K562 (cell line): ENCODE results near the gene KLRB1. TPM values are rescaled to one million over a fixed set of nuclear protein-coding genes. Genes with fewer than 3 reads are reported as not detected.
"Not testable (repeated sequence)": the region's sequence is repeated elsewhere in the genome, so short reads cannot be mapped to it uniquely, and the experiment has no call there.

Experiments
- ATAC-seq: fragments of 200-7000 bp; cut with Tn5 transposase; 3 replicates; pipeline ENCODE4 v1.9.1; 2020; ENCODE audit warnings: moderate library complexity
- BruUV-seq: library from RNA; stranded (reverse); fragments of 400-500 nt; replicated peaks from 2 replicates; lab custom pipeline; 2021; lab: Mats Ljungman, UMichigan
- CTCF ChIA-PET: fragments of 300-600 bp; formaldehyde crosslinking; extraction: SDS; loops from one replicate; lab custom pipeline; 2021; ENCODE audit warnings: low intra/inter-chr PET ratio; lab: Yijun Ruan, JAX
- POLR2A ChIA-PET: fragments of 300-600, 350-650 bp; sonication (Branson Sonifier 250); formaldehyde crosslinking; extraction: SDS; loops from one replicate; lab custom pipeline; 2021; ENCODE audit warnings: antibody characterized with exemption, inconsistent platforms; lab: Yijun Ruan, JAX
- DNase-seq, 4 experiments: peaks; one replicate each; pipeline versions ENCODE4 v3.0.0 to v3.0.0-alpha.2; 2011 to 2018; ENCODE audit warnings: low spot score in 3 of 4, mixed read lengths in 3 of 4; ENCODE audit errors: extremely low read depth in 1 of 4
- FAIRE-seq: peaks from 2 replicates; lab custom pipeline; 2011; peaks lifted over from hg19 to GRCh38; lab: Jason Lieb, UNC
- H2AFZ ChIP-seq: 2 replicates; pipeline ENCODE4 v1.6.0; 2011; ENCODE audit warnings: low read depth, low read length, control low read depth, inconsistent platforms
- H3K27ac ChIP-seq: fragments of 200-600 bp; 3 replicates; pipeline ENCODE4 v1.8.0; 2011; ENCODE audit warnings: low read depth, mild to moderate bottlenecking, control low read depth, inconsistent platforms, low read length, moderate library complexity, mixed read lengths; ENCODE audit errors: extremely low read depth
- H3K27me3 ChIP-seq, 2 experiments: fragments of 300-600 bp in 1 of 2; 2 replicates in 1 of 2; 3 replicates in 1 of 2; pipeline versions ENCODE4 v1.6.0 to v1.8.0; 2011; ENCODE audit warnings: inconsistent platforms in 2 of 2, low read length in 2 of 2, mild to moderate bottlenecking in 1 of 2, mixed read lengths in 1 of 2, moderate library complexity in 1 of 2; ENCODE audit not compliant: control insufficient read depth in 2 of 2, insufficient read depth in 2 of 2
- H3K36me3 ChIP-seq: fragments of 300-600 bp; 3 replicates; pipeline ENCODE4 v1.8.0; 2011; ENCODE audit warnings: mild to moderate bottlenecking, low read length, inconsistent platforms; ENCODE audit not compliant: control insufficient read depth, insufficient read depth
- H3K4me1 ChIP-seq, 2 experiments: fragments of 200-600 bp in 1 of 2; replicated peaks in 1 of 2; 2 replicates in 1 of 2; 3 replicates in 1 of 2; pipeline versions ENCODE4 v1.5.1 to v1.8.0; 2011; ENCODE audit warnings: inconsistent platforms in 2 of 2, low read length in 2 of 2, mild to moderate bottlenecking in 1 of 2, mixed read lengths in 1 of 2, moderate library complexity in 1 of 2; ENCODE audit not compliant: control insufficient read depth in 2 of 2, insufficient read depth in 2 of 2
- H3K4me2 ChIP-seq: 2 replicates; pipeline ENCODE4 v1.6.1; 2011; ENCODE audit warnings: low read length, control low read depth, inconsistent platforms, mixed read lengths; ENCODE audit not compliant: insufficient read depth
- H3K4me3 ChIP-seq: fragments of 200-600 bp; sonication (generic), shearing (Covaris generic); 2 replicates; pipeline ENCODE4 v1.5.1; 2016; ENCODE audit warnings: control low read depth, inconsistent platforms
- H3K79me2 ChIP-seq: fragments of 200-600 bp; 3 replicates; pipeline ENCODE4 v1.8.0; 2011; ENCODE audit warnings: low read length, inconsistent platforms; ENCODE audit not compliant: control insufficient read depth, insufficient read depth
- H3K9ac ChIP-seq, 2 experiments: 2 replicates each; pipeline versions ENCODE4 v1.6.0 to v1.6.1; 2011; ENCODE audit warnings: low read depth in 2 of 2, low read length in 2 of 2, control low read depth in 1 of 2, inconsistent platforms in 1 of 2, mild to moderate bottlenecking in 1 of 2, mixed read lengths in 1 of 2; ENCODE audit not compliant: insufficient read depth in 1 of 2
- H3K9me1 ChIP-seq: one replicate; pipeline ENCODE4 v1.6.0; 2011; ENCODE audit warnings: inconsistent platforms, mild to moderate bottlenecking, low read length, moderate library complexity; ENCODE audit not compliant: control insufficient read depth, insufficient read depth
- H3K9me3 ChIP-seq: replicated peaks from 2 replicates; pipeline ENCODE4 v1.5.1; 2011; ENCODE audit warnings: low read depth, low read length, inconsistent platforms; ENCODE audit not compliant: control insufficient read depth, insufficient read depth
- H4K20me1 ChIP-seq: replicated peaks from 2 replicates; pipeline ENCODE4 v1.6.1; 2011; ENCODE audit warnings: low read length, inconsistent platforms, mixed read lengths; ENCODE audit not compliant: control insufficient read depth, insufficient read depth
- BRF1 ChIP-seq: IDR thresholded peaks from 3 replicates; pipeline ENCODE4 v1.6.1; 2011; ENCODE audit warnings: borderline replicate concordance, mild to moderate bottlenecking; ENCODE audit not compliant: insufficient read length; ENCODE audit errors: extremely low read depth
- DMBX1 ChIP-seq: fragments of 250-450 bp; sonication (Bioruptor Pico); IDR thresholded peaks from 2 replicates; pipeline ENCODE4 v1.8.0; 2022; ENCODE audit warnings: inconsistent platforms, mild to moderate bottlenecking, moderate library complexity, borderline replicate concordance
- HNRNPK ChIP-seq: fragments of 200-400 bp; formaldehyde crosslinking; IDR thresholded peaks from one replicate; pipeline ENCODE4 v1.6.1; 2018; ENCODE audit warnings: mild to moderate bottlenecking, low read depth, low read length; ENCODE audit not compliant: poor library complexity, severe bottlenecking
- NBN ChIP-seq: fragments of 450-650 bp; IDR thresholded peaks from 2 replicates; pipeline ENCODE4 v1.6.1; 2016; ENCODE audit warnings: low read depth, mild to moderate bottlenecking
- NR0B1 ChIP-seq: fragments of 450-650 bp; IDR thresholded peaks from one replicate; pipeline ENCODE4 v1.6.1; 2018; ENCODE audit warnings: mild to moderate bottlenecking, moderate library complexity; ENCODE audit not compliant: partially characterized antibody
- NR4A1 ChIP-seq, 2 experiments: fragments of 250-450 bp in 1 of 2; fragments of 450-650 bp in 1 of 2; sonication (Bioruptor Pico) in 1 of 2; IDR thresholded peaks; 2 replicates each; pipeline versions ENCODE4 v1.4.0 to v1.6.1; 2016 to 2020; ENCODE audit warnings: mild to moderate bottlenecking in 2 of 2, missing compliant biosample characterization in 1 of 2, missing genetic modification characterization in 1 of 2, moderate library complexity in 1 of 2
- WGBS: fragments of 100-300 bp; shearing (Covaris generic); methylation state at CpG from one replicate; pipeline ENCODE4 v1.1.6; 2016; ENCODE audit warnings: low coverage, mixed read lengths; ENCODE audit not compliant: insufficient coverage; ENCODE audit errors: missing lambda C conversion rate; 5-methylcytosine and 5-hydroxymethylcytosine counted together
- in situ Hi-C: fragments of 300-500 bp; cut with MboI; formaldehyde crosslinking; loops from 4 replicates; pipeline ENCODE4 v1.15.0; 2018; ENCODE audit warnings: inconsistent platforms, mixed read lengths
- intact Hi-C: fragments of 100-400 bp; cut with micrococcal nuclease; formaldehyde crosslinking; loops from 2 replicates; pipeline ENCODE4 v1.14.2; 2022
- polyA plus RNA-seq, 8 experiments: library from polyadenylated mRNA; depleted of rRNA in 4 of 8; stranded (reverse) in 5 of 8; unstranded in 3 of 8; fragments of >200 nt; fragmentation: Nextera tagmentation in 2 of 8; fragmentation: Illumina TruSeq in 1 of 8; extraction: Ambion mirVana in 2 of 8; extraction: Trizol in 1 of 8; gene quantifications; 2 replicates each; pipeline versions ENCODE4 v1.2.1 to v1.2.3, GENCODE V29; 2011 to 2014; ENCODE audit warnings: inconsistent platforms in 1 of 8, missing spikeins in 1 of 8
- total RNA-seq, 7 experiments: library from RNA; depleted of rRNA in 6 of 7; stranded (reverse); fragments of >200 nt in 6 of 7; fragmentation: Illumina TruSeq in 2 of 7; extraction: Trizol in 2 of 7; gene quantifications; 2 replicates each; pipeline versions ENCODE4 v1.2.1 to v1.2.3, GENCODE V29; 2011 to 2021; ENCODE audit warnings: low replicate concordance in 1 of 7

KLRB1 gene
- total and polyA plus RNA-seq, 9 of the 15 experiments (the other 6 are each of a cell fraction or from before 2014, with no cell fraction given): not detected

- H3K4me1 ChIP-seq, intact Hi-C loops, H2AFZ ChIP-seq, H3K4me2 ChIP-seq, H4K20me1 ChIP-seq, CTCF ChIA-PET, POLR2A ChIA-PET, H3K9me1 ChIP-seq, H3K79me2 ChIP-seq, H3K27me3 ChIP-seq, H3K27ac ChIP-seq, H3K9me3 ChIP-seq, H3K4me3 ChIP-seq, FAIRE-seq, ATAC-seq, H3K9ac ChIP-seq, DNase-seq, in situ Hi-C loops, H3K36me3 ChIP-seq, BruUV-seq: not testable (repeated sequence)
- 40% methylated on average over 3 of the region's 3 CpGs for whole genome bisulfite sequencing
Observed at GRCh38 chr12:9600426-9600825, 7.3 kb downstream of the KLRB1 start.

- no peak for DNase-seq
- no peak for TF ChIP-seq DMBX1 (CRISPR knock-in tag)
- no peak for TF ChIP-seq NR0B1
- no peak for TF ChIP-seq NBN
- TF ChIP-seq NR4A1 (CRISPR knock-in tag; IDR thresholded peaks at IDR 0.05): no peak
- no peak for TF ChIP-seq NR4A1 (tag; IDR thresholded peaks at IDR 0.05)
- no peak for TF ChIP-seq BRF1
- no peak for TF ChIP-seq HNRNPK
Observed at GRCh38 chr12:9598363-9598762, 9.4 kb downstream of the KLRB1 start.

More at GRCh38 chr12:9598363-9598762, 9.4 kb downstream of the KLRB1 start:
- FAIRE-seq: no peak
- no peaks in the 10 kb centered on the region for H4K20me1 ChIP-seq
- ChIA-PET POLR2A (no interaction called here), CTCF (no interaction called here)
- no peaks in the 10 kb centered on the region for H3K4me1 ChIP-seq
- intact Hi-C loops (no loop called here), in situ Hi-C loops (loop anchor here (5.0 kb wide), 1 partner anchor 126 kb away; no protein-coding TSS in a partner anchor)
- no peak overlapping the region for H3K9ac ChIP-seq
- no peak overlapping the region for H2AFZ ChIP-seq
- 20% methylated on average over 3 of the region's 3 CpGs for WGBS
- BruUV-seq: no TSS peak
- ATAC-seq: no peak
- no peaks in the 10 kb centered on the region for H3K79me2 ChIP-seq
- H3K9me3 ChIP-seq: no peaks in the 10 kb centered on the region
- no peak overlapping the region for H3K4me3 ChIP-seq
- H3K9me1 ChIP-seq: no peaks in the 10 kb centered on the region
- no peaks in the 10 kb centered on the region for H3K36me3 ChIP-seq
- no peak overlapping the region for H3K4me2 ChIP-seq
- H3K27ac ChIP-seq: no peak overlapping the region
- no peaks in the 10 kb centered on the region for H3K27me3 ChIP-seq
